ENCODE measurements around the gene HOXC10. TPM values are rescaled to one million over a fixed set of nuclear protein-coding genes. Genes with fewer than 3 reads are reported as not detected.
A peak's percentile ranks its signal among the peaks of the same experiment; 100 is the strongest.

Gene HOXC10
- total RNA-seq, 6 donors from 2014 or later = not detected

GRCh38 chr12:53975064-53975471 is 9.9 kb upstream of the HOXC10 start:
- H3K27me3 ChIP-seq = peaks cover 9 to 94% (median 52%) of the 10 kb centered on the region in 4 donors
- no peak for ATAC-seq (ENCODE audit: low FRiP score in 2 of 2)

GRCh38 chr12:53975479-53976152 is 9.3 kb upstream of the HOXC10 start:
- no peak overlapping the region for H3K4me3 ChIP-seq
- WGBS, 2 donors = 6 to 15% methylated on average over 26 to 31 of the region's 31 CpGs
- H3K4me1 ChIP-seq = peaks cover 22 to 28% (median 25%) of the 10 kb centered on the region in 4 donors
- H3K27ac ChIP-seq = no peak overlapping the region
- DNase-seq (no peak), ATAC-seq (ENCODE audit: low FRiP score in 2 of 2) (no peak)
- no peaks in the 10 kb centered on the region for H3K36me3 ChIP-seq
- H3K27me3 ChIP-seq = peaks cover 11 to 92% (median 52%) of the 10 kb centered on the region in 4 donors
- TF ChIP-seq EP300 (IDR thresholded peaks at IDR 0.05) = no peak
- no peak for TF ChIP-seq POLR2AphosphoS5 (IDR thresholded peaks at IDR 0.05)
- no peaks in the 10 kb centered on the region for H3K9me3 ChIP-seq

More at GRCh38 chr12:53975064-53975471, 9.9 kb upstream of the HOXC10 start:
- no peak for DNase-seq
- Histone ChIP-seq H3K36me3 (no peaks in the 10 kb centered on the region), H3K4me1 (peaks cover 22 to 28% (median 25%) of the 10 kb centered on the region in 4 donors), H3K4me3 (peak overlapping the region in 3 of 4 donors; percentile 14 to 25 (median 16)), H3K9me3 (no peaks in the 10 kb centered on the region), H3K27ac (no peak overlapping the region)
- 3 to 4% methylated on average over 15 to 21 of the region's 25 CpGs for WGBS, 2 donors
- TF ChIP-seq CTCF (IDR thresholded peaks at IDR 0.05) (no peak), POLR2A (IDR thresholded peaks at IDR 0.05) (no peak), POLR2AphosphoS5 (IDR thresholded peaks at IDR 0.05) (no peak), EP300 (IDR thresholded peaks at IDR 0.05) (no peak)

GRCh38 chr12:53976172-53976822 is 8.6 kb upstream of the HOXC10 start:
- Histone ChIP-seq H3K27me3 (peaks cover 11 to 92% (median 52%) of the 10 kb centered on the region in 4 donors), H3K9me3 (no peaks in the 10 kb centered on the region), H3K4me1 (peaks cover 22 to 28% (median 25%) of the 10 kb centered on the region in 4 donors), H3K4me3 (no peak overlapping the region), H3K27ac (no peak overlapping the region), H3K36me3 (no peaks in the 10 kb centered on the region)
- WGBS, 2 donors = 15 to 23% methylated on average over 20 to 21 of the region's 21 CpGs
- DNase-seq (no peak), ATAC-seq (ENCODE audit: low FRiP score in 2 of 2) (no peak)
- TF ChIP-seq POLR2A (IDR thresholded peaks at IDR 0.05) (no peak), POLR2AphosphoS5 (IDR thresholded peaks at IDR 0.05) (no peak), EP300 (IDR thresholded peaks at IDR 0.05) (no peak), CTCF (IDR thresholded peaks at IDR 0.05) (no peak)

GRCh38 chr12:53976823-53977595 is 7.9 kb upstream of the HOXC10 start:
- TF ChIP-seq POLR2A (IDR thresholded peaks at IDR 0.05) (no peak), POLR2AphosphoS5 (IDR thresholded peaks at IDR 0.05) (no peak), CTCF (IDR thresholded peaks at IDR 0.05) (no peak), EP300 (IDR thresholded peaks at IDR 0.05) (no peak)
- H3K27me3 ChIP-seq = peaks cover 11 to 92% (median 51%) of the 10 kb centered on the region in 4 donors
- no peak overlapping the region for H3K27ac ChIP-seq
- H3K9me3 ChIP-seq = no peaks in the 10 kb centered on the region
- H3K4me3 ChIP-seq = no peak overlapping the region
- H3K36me3 ChIP-seq = no peaks in the 10 kb centered on the region
- WGBS, 2 donors = 15% methylated on average over 9 of the region's 9 CpGs
- H3K4me1 ChIP-seq = peaks cover 22 to 28% (median 25%) of the 10 kb centered on the region in 4 donors
- no peak for ATAC-seq (ENCODE audit: low FRiP score in 2 of 2)
- no peak for DNase-seq
